Glutamatergic neuron (in vitro differentiated cells): ENCODE measurements around the gene CNNM4. TPM values are rescaled to one million over a fixed set of nuclear protein-coding genes. Genes with fewer than 3 reads are reported as not detected.

Experiments
- DNase-seq: peaks from one replicate; pipeline ENCODE4 v3.0.0; 2022
- H3K27ac Mint-ChIP-seq: one replicate; pipeline ENCODE4 v1.8.0; 2020; ENCODE audit warnings: mild to moderate bottlenecking, mixed read lengths, inconsistent platforms; ENCODE audit not compliant: unreplicated experiment
- H3K27me3 Mint-ChIP-seq: one replicate; pipeline ENCODE4 v1.8.0; 2020; ENCODE audit warnings: mild to moderate bottlenecking, moderate library complexity, mixed read lengths, inconsistent platforms; ENCODE audit not compliant: unreplicated experiment
- H3K36me3 Mint-ChIP-seq: one replicate; pipeline ENCODE4 v1.8.0; 2020; ENCODE audit warnings: mild to moderate bottlenecking, mixed read lengths, inconsistent platforms; ENCODE audit not compliant: unreplicated experiment
- H3K4me1 Mint-ChIP-seq: one replicate; pipeline ENCODE4 v1.8.0; 2020; ENCODE audit warnings: mild to moderate bottlenecking, low read depth, mixed read lengths, inconsistent platforms; ENCODE audit not compliant: unreplicated experiment
- H3K4me3 Mint-ChIP-seq: one replicate; pipeline ENCODE4 v1.8.0; 2020; ENCODE audit warnings: mild to moderate bottlenecking, mixed read lengths, inconsistent platforms; ENCODE audit not compliant: unreplicated experiment
- H3K9me3 Mint-ChIP-seq: one replicate; pipeline ENCODE4 v1.8.0; 2020; ENCODE audit warnings: mild to moderate bottlenecking, moderate library complexity, mixed read lengths, inconsistent platforms; ENCODE audit not compliant: unreplicated experiment
- total RNA-seq: library from RNA; stranded (reverse); fragmentation: NEBNext Ultra II Directional; extraction: Animal tissue kit (Norgen Biotek cat#: 25700); gene quantifications from one replicate; pipeline ENCODE4 v1.2.1, GENCODE V29; 2021; ENCODE audit not compliant: unreplicated experiment
- TF ChIP-seq, protein P1 (sequence below): fragments of 200-600 bp; sonication (generic); IDR thresholded peaks from one replicate; pipeline ENCODE4 v1.5.0; 2021; ENCODE audit not compliant: partially characterized antibody, unreplicated experiment

CNNM4 gene
- total RNA-seq, 1 donor from 2014 or later: 15.4 TPM

DNA sequence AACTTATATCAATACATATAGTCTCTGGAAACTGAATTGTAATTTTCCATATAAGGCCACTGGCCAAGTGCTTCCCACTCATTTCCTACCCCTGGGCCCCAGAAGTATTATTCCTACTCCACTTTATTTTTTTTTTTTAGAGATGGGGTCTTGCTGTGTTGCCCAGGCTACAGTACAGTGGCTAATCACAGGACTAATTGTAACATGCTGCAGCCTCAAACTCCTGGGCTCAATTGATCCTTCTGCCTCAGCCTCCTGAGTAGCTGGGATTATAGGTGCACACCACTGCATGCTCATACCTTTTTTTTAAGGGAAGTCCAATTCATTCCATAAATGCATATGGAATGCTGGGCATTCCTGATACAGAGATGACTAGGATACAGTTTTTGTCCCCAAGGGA lies 6.4 kb upstream of the CNNM4 start:
- Mint-ChIP-seq H3K4me3 (no peak overlapping the region), H3K36me3 (no peaks in the 10 kb centered on the region), H3K4me1 (no peaks in the 10 kb centered on the region), H3K27ac (no peak overlapping the region), H3K27me3 (no peaks in the 10 kb centered on the region), H3K9me3 (no peaks in the 10 kb centered on the region)
- DNase-seq: no peak
- TF ChIP-seq, protein P1, sequence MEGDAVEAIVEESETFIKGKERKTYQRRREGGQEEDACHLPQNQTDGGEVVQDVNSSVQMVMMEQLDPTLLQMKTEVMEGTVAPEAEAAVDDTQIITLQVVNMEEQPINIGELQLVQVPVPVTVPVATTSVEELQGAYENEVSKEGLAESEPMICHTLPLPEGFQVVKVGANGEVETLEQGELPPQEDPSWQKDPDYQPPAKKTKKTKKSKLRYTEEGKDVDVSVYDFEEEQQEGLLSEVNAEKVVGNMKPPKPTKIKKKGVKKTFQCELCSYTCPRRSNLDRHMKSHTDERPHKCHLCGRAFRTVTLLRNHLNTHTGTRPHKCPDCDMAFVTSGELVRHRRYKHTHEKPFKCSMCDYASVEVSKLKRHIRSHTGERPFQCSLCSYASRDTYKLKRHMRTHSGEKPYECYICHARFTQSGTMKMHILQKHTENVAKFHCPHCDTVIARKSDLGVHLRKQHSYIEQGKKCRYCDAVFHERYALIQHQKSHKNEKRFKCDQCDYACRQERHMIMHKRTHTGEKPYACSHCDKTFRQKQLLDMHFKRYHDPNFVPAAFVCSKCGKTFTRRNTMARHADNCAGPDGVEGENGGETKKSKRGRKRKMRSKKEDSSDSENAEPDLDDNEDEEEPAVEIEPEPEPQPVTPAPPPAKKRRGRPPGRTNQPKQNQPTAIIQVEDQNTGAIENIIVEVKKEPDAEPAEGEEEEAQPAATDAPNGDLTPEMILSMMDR: no peak

DNA sequence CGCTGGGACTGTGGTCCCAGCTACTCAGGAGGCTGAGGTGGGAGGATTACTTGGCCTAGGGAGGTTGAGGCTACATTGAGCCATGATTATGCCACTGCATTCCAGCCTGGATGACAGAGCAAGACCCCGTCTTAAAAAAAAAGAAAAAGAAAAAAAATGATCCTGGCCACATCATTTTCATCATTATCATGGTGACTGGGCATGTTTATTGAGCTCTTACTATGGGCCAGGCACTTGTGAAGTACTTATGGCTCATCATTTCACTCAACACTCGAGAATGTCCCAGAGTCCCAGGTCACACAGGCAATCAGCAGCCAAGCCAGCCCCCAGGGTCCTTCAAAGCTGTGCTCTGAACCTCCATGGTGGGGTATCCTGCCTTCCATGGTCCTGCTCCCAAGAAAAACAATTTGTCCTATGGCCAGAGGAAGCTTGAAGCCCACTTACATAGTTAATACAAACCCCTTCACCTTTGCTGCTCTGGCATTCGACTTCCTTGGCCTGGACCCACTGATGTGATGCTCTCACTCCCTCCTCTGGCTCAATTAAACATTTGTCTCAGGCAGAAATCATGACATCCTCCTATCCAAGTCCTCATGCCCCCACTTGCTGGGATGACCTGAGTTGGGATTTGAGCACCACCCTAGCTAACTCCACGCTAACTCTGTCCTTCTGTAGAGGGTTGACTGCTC lies 3.8 kb upstream of the CNNM4 start:
- no peak overlapping the region for H3K4me3 Mint-ChIP-seq
- no peaks in the 10 kb centered on the region for H3K9me3 Mint-ChIP-seq
- DNase-seq: no peak
- TF ChIP-seq, protein P1: no peak
- no peaks in the 10 kb centered on the region for H3K36me3 Mint-ChIP-seq
- no peak overlapping the region for H3K27ac Mint-ChIP-seq
- H3K27me3 Mint-ChIP-seq: peaks cover 2% of the 10 kb centered on the region
- peaks cover 6% of the 10 kb centered on the region for H3K4me1 Mint-ChIP-seq

DNA sequence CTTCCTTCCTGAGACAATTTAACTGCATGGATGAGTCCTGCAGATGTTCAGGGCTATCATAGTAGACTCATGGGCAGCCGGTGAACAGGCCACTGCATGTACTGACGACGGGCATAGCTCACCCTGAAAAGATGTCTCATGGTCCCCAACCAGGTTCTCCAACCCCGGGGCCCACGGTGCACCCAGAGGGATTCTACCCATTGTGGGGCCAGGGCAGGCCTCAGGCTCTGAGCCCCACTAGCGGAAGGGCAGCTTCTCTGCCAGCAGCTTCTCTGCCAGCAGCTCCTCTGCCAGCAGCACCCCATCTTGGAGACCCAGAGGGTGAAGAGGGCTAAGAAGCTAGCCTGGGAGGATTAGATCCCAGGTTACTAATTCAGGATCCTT lies 3.2 kb upstream of the CNNM4 start:
- H3K36me3 Mint-ChIP-seq: no peaks in the 10 kb centered on the region
- H3K4me3 Mint-ChIP-seq: no peak overlapping the region
- H3K9me3 Mint-ChIP-seq: no peaks in the 10 kb centered on the region
- TF ChIP-seq, protein P1: no peak
- H3K27ac Mint-ChIP-seq: no peak overlapping the region
- DNase-seq: no peak
- H3K4me1 Mint-ChIP-seq: peaks cover 10% of the 10 kb centered on the region
- peaks cover 2% of the 10 kb centered on the region for H3K27me3 Mint-ChIP-seq

DNA sequence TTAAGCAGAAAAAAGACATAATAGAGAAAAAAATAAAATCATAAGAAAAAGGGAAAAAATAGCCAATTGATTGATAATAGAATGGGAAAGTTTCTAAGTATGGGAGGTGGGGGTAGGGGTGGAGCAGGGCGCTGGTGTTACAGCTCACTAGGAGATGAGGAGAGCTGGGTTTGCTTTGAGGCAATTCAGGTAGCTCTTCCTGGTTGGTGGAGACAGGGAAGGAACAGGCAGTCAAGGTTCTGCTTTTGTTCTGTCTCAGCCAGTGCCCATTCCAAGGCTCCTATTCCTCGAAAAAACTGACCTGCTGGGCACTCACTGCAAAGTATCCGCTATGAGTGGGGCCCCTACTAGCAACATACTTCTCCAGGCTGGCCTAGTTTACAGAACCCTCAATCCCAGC lies 1.7 kb upstream of the CNNM4 start:
- Mint-ChIP-seq H3K27me3 (peaks cover 2% of the 10 kb centered on the region), H3K27ac (no peak overlapping the region), H3K4me3 (no peak overlapping the region), H3K4me1 (peaks cover 20% of the 10 kb centered on the region), H3K9me3 (no peaks in the 10 kb centered on the region), H3K36me3 (no peaks in the 10 kb centered on the region)
- no peak for DNase-seq
- TF ChIP-seq, protein P1: no peak

DNA sequence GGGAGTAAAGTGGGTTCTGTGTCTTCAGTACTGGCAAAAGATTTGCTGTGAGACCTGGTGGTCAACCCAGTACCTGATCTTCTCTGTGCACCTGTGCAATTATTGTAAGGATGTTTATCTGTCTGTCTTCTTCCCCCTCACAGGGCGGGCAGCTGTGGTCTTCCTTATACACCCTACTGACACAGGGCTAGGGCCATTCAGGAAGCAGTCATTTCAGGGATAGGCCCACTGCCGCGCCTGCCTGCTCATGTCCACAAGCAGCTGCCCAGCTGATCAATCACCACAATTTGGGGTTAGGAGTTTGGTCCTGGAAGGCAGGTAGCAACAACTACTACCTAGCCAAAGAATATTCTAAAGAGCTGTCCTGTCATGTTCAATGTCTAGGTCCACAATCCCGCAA lies 1.2 kb upstream of the CNNM4 start:
- Mint-ChIP-seq H3K27me3 (peaks cover 2% of the 10 kb centered on the region), H3K4me3 (peak overlapping the region; percentile 76), H3K9me3 (peaks cover 2% of the 10 kb centered on the region), H3K4me1 (peaks cover 22% of the 10 kb centered on the region), H3K36me3 (no peaks in the 10 kb centered on the region), H3K27ac (no peak overlapping the region)
- DNase-seq: no peak
- TF ChIP-seq, protein P1: no peak
